HG02884 (cell line): Measurements from ENCODE around the gene E2F1.

ENCODE experiments used
- ATAC-seq: cut with Tn5 transposase; IDR thresholded peaks from one replicate; pipeline ENCODE4 v1.9.1; 2021; ENCODE audit warnings: mild to moderate bottlenecking, moderate library complexity; ENCODE audit not compliant: unreplicated experiment

Gene E2F1, protein sequence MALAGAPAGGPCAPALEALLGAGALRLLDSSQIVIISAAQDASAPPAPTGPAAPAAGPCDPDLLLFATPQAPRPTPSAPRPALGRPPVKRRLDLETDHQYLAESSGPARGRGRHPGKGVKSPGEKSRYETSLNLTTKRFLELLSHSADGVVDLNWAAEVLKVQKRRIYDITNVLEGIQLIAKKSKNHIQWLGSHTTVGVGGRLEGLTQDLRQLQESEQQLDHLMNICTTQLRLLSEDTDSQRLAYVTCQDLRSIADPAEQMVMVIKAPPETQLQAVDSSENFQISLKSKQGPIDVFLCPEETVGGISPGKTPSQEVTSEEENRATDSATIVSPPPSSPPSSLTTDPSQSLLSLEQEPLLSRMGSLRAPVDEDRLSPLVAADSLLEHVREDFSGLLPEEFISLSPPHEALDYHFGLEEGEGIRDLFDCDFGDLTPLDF

DNA sequence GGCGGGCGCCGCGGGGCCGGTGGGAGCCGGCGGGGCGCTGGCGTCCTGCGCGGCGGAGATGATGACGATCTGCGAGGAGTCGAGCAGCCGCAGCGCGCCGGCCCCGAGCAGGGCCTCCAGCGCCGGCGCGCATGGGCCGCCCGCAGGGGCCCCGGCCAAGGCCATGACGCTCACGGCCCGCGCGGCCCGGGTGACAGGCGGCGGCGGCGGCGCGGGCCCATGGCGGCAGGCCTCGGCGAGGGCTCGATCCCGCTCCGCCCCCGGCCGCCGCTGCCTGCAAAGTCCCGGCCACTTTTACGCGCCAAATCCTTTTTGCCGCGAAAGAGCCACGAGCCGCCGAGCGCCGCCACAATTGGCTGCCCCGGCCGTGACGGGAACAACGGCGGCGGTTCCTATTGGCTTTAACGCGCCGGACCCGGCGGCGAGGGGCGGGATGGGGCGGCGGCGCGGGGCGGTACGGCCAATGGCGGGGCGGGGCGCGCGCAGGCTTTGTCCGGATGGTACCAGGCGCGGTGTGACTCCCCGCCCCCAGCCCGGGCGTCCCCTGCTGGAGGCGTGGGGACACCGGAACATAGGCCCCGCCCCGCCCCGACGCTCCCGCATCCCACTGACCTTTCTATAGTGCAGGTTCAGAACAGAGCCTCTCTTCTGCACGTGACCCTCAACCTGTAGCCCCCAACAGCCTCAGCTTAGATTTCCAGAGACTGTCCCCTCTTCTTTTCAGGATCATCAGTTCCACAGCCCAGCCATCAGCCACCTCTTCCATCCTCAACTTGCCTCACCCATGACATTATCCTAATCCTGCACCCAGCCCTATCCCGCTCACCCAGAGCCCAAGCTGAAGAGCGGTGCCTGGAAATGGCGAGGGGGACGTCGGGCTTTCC is at the start of gene E2F1:
E2F1 (minus strand) TSS at position 286 of the 884 bp plus-strand sequence; CDS start at position 165, 121 bp downstream.
- peak; percentile 78 for ATAC-seq

DNA sequence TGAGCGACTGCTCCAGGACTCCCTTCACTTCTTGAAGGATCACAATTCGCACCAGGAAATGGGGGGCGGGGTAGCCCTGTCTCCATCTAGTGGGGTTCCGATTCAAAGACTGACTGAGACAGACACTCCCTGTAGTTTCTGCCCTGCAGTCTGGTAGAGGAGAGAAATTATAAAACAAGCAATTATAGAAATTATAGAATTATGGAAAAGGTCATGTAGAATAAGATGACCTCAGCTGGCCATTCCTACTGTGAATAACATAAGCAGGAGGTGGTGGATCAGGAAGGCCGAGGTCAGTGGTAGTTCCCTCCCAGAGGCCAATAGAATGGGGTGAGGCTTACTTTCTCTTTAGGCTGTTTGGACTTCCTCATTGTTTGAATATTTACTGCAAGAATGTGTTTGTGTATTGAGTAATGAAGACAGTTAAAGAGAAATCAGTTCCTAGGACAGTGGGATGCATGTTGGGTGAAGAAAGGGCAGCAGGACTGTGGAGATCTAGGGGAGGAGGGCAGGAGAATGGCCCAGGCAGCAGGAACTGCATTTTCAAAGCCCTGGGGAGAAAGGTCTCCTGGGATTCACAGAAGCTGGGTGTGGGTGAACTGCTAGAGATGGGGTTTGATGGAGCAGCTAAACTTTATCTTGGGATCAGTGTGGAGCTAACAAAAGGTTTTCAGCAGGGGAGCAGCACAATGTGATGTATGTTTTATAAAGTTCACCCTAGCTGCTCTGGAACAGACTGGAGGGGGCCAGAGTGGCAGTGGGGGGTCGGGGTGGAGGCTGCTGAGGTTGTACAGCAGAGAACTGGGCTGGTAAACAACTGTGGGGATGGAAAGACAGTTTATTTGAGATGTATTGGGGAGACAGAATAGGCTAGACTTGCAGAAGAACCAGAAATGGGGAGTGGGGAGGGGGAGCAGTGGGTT is 47.7 kb upstream of the E2F1 start:
- ATAC-seq: no peak

- peak; percentile 47 for ATAC-seq
Measured at GRCh38 chr20:33732166-33732970, 46.2 kb upstream of the E2F1 start.

DNA sequence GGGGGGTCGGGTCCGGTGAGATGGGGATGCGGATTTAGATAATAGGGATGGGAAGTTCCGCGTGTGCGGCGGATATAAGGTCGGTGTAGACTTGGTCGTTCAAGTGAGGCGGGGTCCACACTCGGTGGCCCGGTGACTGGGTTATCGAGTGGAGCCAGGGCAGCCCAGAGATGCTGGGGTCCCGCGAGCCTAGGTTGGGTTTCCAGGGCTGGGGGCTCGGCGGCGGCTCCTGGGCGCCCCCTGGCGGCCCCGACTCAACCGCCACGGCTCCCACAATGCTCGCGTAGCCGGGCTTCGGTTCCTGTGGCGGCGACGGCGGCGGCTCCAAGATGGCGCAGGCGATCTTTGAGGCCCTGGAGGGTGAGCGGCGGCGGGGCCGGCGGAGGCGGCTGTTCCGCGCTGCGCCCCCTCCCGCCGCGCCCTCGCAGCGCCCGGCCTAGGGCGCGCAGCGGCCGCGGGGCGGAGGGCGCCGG is 45.5 kb upstream of the E2F1 start, which contains the start of gene ZNF341:
ZNF341 (plus strand) TSS at position 304 of the 473 bp plus-strand sequence; CDS start at position 330, 26 bp downstream.
- ATAC-seq: peak; percentile 72

DNA sequence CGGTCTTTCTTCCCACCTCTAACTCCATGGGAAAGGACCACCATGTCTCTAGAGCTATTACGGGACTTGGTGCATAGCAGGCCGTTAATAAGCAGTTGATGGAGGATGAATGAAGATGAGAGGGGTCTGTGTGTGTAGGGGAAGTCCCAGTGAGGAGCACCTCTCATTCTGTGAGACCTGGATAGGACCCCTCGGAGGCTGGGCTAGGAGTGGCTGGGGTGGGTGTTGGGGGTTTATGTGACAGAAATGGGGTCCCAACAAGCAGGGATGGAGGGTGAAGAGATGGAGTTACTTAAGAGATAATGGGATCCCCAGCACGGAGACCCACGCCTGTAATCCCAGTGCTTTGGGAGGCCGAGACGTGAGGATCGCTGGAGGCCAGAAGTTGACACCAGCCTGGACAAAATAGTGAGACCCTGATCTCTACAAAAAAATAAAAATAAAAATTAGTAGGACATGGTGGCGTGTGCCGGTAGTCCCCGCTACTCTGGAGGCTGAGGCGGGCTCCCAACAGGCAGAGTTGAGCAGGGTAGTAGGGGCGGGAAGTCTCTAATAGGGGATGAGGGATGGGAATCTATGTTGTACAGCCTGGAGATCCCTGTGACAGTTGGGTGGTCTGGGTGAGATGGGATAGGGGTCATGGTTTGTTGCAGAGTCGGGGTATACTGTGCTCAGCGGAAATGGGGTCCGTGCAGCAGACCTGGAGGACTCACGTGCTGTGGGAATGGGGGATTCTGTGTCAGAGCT is 44.9 kb upstream of the E2F1 start:
- ATAC-seq: no peak

- ATAC-seq: no peak
Measured at GRCh38 chr20:33729101-33729500, 42.9 kb upstream of the E2F1 start.

DNA sequence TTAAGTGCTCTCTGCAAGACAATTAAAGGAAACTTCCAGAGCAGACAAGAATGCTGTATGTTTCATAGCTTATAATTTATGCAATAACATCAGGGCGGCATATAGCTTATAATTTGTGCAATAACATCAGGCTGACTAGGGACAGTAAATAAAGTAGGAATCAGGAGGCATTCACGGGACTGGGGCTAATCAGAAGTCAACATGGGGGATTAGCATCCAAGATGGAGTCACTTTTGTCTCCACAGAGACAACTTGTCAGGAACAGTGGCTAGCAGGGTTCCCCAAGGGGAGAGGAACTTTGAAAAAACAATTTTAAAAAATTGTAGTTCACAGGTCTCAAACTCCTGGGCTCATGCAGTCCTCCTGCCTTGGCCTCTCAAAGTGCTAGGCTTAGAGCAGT is 42.3 kb upstream of the E2F1 start:
- ATAC-seq: no peak

- ATAC-seq: no peak
Measured at GRCh38 chr20:33727806-33728205, 41.6 kb upstream of the E2F1 start.

GRCh38 chr20:33727115-33727479 is 40.9 kb upstream of the E2F1 start:
- ATAC-seq: no peak

GRCh38 chr20:33725607-33726264 is 39.6 kb upstream of the E2F1 start:
- ATAC-seq: no peak

DNA sequence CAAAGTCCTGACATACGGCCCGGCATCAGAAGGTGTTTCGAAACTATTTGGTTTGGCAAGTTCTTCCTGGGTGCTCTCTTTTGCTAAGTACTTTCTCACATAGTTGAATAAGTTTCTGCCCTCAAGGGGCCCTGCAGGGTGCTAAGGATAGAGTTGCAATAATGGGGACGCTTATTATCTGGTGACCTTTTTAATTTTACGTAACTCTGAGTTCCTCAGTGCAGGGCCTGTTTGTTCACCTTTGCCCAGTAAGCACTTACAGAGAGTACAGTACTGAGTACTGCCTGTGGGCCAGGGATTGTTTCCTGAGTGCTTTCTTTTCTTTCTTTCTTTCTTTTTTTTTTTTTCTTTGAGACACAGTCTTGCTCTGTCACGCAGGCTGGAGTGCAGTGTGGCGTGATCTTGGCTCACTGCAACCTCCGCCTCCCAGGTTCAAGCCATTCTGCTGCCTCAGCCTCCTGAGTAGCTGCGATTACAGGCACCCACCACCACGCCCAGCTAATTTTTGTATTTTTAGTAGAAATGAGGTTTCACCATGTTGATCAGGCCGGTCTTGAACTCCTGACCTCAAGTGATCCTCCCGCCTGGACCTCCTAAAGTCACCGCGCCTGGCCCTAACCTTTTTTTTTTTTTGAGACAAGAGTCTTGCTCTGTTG is 38.4 kb upstream of the E2F1 start:
- no peak for ATAC-seq

- ATAC-seq: no peak
Measured at GRCh38 chr20:33721391-33722140, 35.4 kb upstream of the E2F1 start.

- peak; percentile 95 for ATAC-seq
Measured at GRCh38 chr20:33719989-33720709, 34.0 kb upstream of the E2F1 start, which contains the start of gene PXMP4. Gene PXMP4 (minus strand): TSS chr20:33720310. CDS start chr20:33720207, 103 bp downstream.

GRCh38 chr20:33719277-33719988 is 33.2 kb upstream of the E2F1 start:
- ATAC-seq: no peak

DNA sequence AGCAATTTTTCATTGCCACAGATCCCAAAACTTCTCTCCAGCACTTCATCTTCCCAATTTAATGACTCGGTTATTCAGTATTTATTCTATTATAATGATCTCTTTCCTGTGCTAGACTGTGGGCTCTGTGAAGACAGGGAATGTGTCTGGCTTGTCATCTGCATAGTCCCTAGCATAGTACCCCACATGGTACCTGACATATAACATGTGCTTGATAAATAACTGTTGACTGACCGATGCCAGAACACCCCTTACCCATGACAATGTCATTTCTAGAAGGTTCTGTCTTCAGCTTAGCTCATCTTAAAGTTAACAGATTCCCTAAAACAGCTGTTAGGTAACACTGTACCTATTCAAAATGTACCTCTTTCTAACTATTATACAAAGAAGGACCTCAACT is 30.3 kb upstream of the E2F1 start:
- no peak for ATAC-seq

- ATAC-seq: no peak
Measured at GRCh38 chr20:33713865-33714367, 27.7 kb upstream of the E2F1 start.
